Fibroblast of the aortic adventitia (primary cell): ENCODE data around the gene BMP6. TPM values are rescaled to one million over a fixed set of nuclear protein-coding genes. Genes with fewer than 3 reads are reported as not detected.

Experiments used
- DNase-seq: peaks from one replicate; pipeline ENCODE4 v3.0.0-alpha.2; 2010; ENCODE audit warnings: low read depth
- H3K4me3 ChIP-seq: 2 replicates; pipeline ENCODE4 v1.5.1; 2011; ENCODE audit warnings: low read depth, mild to moderate bottlenecking, control low read depth, low read length, moderate library complexity
- CTCF ChIP-seq: IDR thresholded peaks from 2 replicates; pipeline ENCODE4 v1.5.1; 2011; ENCODE audit warnings: mild to moderate bottlenecking, low read length, control low read depth, inconsistent platforms; ENCODE audit not compliant: insufficient read depth
- total RNA-seq: library from RNA; depleted of rRNA; stranded (reverse); fragments of >200 nt; gene quantifications from 2 replicates; pipeline ENCODE4 v1.2.3, GENCODE V29; 2012; ENCODE audit warnings: low replicate concordance

Gene BMP6
- total RNA-seq, 1 donor = 10.5 TPM

DNA sequence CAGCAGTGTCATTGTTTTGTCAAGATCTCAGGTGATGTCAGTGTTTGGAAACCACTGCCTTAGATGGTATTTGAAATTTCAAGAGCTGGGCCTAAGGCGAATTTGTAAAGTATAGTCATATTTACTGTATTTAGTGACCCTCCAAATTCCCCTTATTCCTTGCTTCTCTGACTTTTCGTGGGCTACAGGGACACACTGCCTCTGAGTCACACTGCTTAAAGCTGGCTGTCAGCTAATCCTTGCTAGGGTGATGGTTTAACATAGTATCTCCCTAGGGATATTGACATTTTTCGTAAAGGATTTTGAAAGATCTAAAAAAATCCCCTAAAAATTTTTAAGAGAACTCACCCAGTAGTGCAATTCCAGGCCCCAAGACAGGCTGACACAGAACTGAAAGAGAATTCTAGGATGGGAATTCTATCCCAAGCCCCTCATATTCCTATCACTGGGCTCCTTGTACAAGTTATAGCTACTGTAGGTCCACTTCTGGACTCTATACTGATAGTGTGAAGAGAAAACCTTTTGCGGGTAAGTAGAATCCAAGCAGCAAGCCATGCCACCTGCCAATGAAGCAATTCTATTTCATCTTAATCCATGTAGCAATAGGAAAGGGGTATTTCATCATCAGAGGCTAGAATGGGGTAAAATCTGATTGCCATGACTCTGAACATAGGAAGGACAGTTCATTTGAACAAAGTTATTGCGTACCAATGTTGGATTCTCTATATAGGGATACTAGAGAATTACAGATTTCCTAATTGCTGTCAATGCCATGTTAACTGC, 4.3 kb downstream of the BMP6 start:
- no peak for TF ChIP-seq CTCF
- no peak overlapping the region for H3K4me3 ChIP-seq

GRCh38 chr6:7730784-7731227, 4.9 kb downstream of the BMP6 start:
- DNase-seq = peak; percentile 87
- peak overlapping the region; percentile 10 for H3K4me3 ChIP-seq
- TF ChIP-seq CTCF = no peak

More for the DNA sequence above, 4.3 kb downstream of the BMP6 start:
- peak; percentile 44 for DNase-seq

- H3K4me3 ChIP-seq = peak overlapping the region; percentile 10
- no peak for DNase-seq
- no peak for TF ChIP-seq CTCF
Measured at GRCh38 chr6:7731294-7731693, 5.4 kb downstream of the BMP6 start.

- peak; percentile 61 for DNase-seq
- TF ChIP-seq CTCF = no peak
Measured at GRCh38 chr6:7732228-7732627, 6.3 kb downstream of the BMP6 start.

GRCh38 chr6:7734707-7735383, 8.9 kb downstream of the BMP6 start:
- no peak for TF ChIP-seq CTCF
- no peak for DNase-seq
- no peak overlapping the region for H3K4me3 ChIP-seq

More at GRCh38 chr6:7732228-7732627, 6.3 kb downstream of the BMP6 start:
- no peak overlapping the region for H3K4me3 ChIP-seq

- DNase-seq = no peak
- TF ChIP-seq CTCF = no peak
- no peak overlapping the region for H3K4me3 ChIP-seq
Measured at GRCh38 chr6:7737106-7737505, 11.2 kb downstream of the BMP6 start.
